Karpas-422 (cell line): ENCODE data around the gene GOLGA7B. TPM values are rescaled to one million over a fixed set of nuclear protein-coding genes. Genes with fewer than 3 reads are reported as not detected.

Experiments used
- DNase-seq: peaks from one replicate; pipeline ENCODE4 v3.0.0-alpha.2; 2015
- H2AFZ ChIP-seq: fragments of 200-600 bp; sonication (generic); 2 replicates; pipeline ENCODE4 v1.6.1; 2014; ENCODE audit warnings: antibody characterized with exemption, low read length, mixed read lengths
- H3K27ac ChIP-seq: fragments of 200-600 bp; sonication (generic); 2 replicates; pipeline ENCODE4 v1.5.1; 2014; ENCODE audit warnings: mild to moderate bottlenecking, low read length, moderate library complexity
- H3K27me3 ChIP-seq: fragments of 200-600 bp; sonication (generic); 2 replicates; pipeline ENCODE4 v1.6.1; 2014; ENCODE audit warnings: low read length, mixed read lengths
- H3K36me3 ChIP-seq: fragments of 200-600 bp; sonication (generic); 2 replicates; pipeline ENCODE4 v1.6.1; 2014; ENCODE audit warnings: low read length, mixed read lengths; ENCODE audit not compliant: insufficient read depth
- H3K4me1 ChIP-seq: fragments of 200-600 bp; sonication (generic); 2 replicates; pipeline ENCODE4 v1.6.1; 2014; ENCODE audit warnings: mild to moderate bottlenecking, low read length, mixed read lengths
- H3K4me2 ChIP-seq: fragments of 200-600 bp; sonication (generic); 2 replicates; pipeline ENCODE4 v1.6.1; 2014; ENCODE audit warnings: low read length, low read depth, mild to moderate bottlenecking; ENCODE audit not compliant: poor library complexity, severe bottlenecking
- H3K4me3 ChIP-seq: fragments of 200-600 bp; sonication (generic); 2 replicates; pipeline ENCODE4 v1.5.1; 2014; ENCODE audit warnings: mild to moderate bottlenecking, antibody characterized with exemption, low read length, mixed read lengths
- H3K79me2 ChIP-seq: fragments of 200-600 bp; sonication (generic); 2 replicates; pipeline ENCODE4 v1.6.1; 2014; ENCODE audit warnings: mild to moderate bottlenecking, low read length, mixed read lengths
- H3K9ac ChIP-seq: fragments of 200-600 bp; sonication (generic); 2 replicates; pipeline ENCODE4 v1.6.0; 2014; ENCODE audit warnings: low read length
- H3K9me2 ChIP-seq: fragments of 200-600 bp; sonication (generic), shearing (Covaris generic); replicated peaks from 2 replicates; pipeline ENCODE4 v1.6.0; 2014; ENCODE audit warnings: mild to moderate bottlenecking, low read length, moderate library complexity; ENCODE audit not compliant: insufficient read depth
- H3K9me3 ChIP-seq: fragments of 300-700, 200-600 bp; sonication (generic); 2 replicates; pipeline ENCODE4 v1.6.1; 2014; ENCODE audit warnings: low read length, mixed read lengths
- H4K20me1 ChIP-seq: fragments of 200-600 bp; sonication (generic); 2 replicates; pipeline ENCODE4 v1.6.1; 2014; ENCODE audit warnings: mild to moderate bottlenecking, antibody characterized with exemption, low read length, low read depth; ENCODE audit not compliant: insufficient read depth
- total RNA-seq: library from RNA; depleted of rRNA; stranded (reverse); fragments of >200 nt; shearing (Covaris generic); gene quantifications from 2 replicates; pipeline ENCODE4 v1.2.3, GENCODE V29; 2014; ENCODE audit warnings: low replicate concordance; rRNA removed

The GOLGA7B gene
- not detected in 2 replicates for total RNA-seq

- H3K27me3 ChIP-seq: no peaks in the 10 kb centered on the region
- DNase-seq: no peak
- H3K9me2 ChIP-seq: no peaks in the 10 kb centered on the region
- H3K4me1 ChIP-seq: peaks cover 10% of the 10 kb centered on the region
- no peaks in the 10 kb centered on the region for H4K20me1 ChIP-seq
- H3K9me3 ChIP-seq: no peaks in the 10 kb centered on the region
- H3K79me2 ChIP-seq: no peaks in the 10 kb centered on the region
- no peak within 1 kb of the TSS for H2AFZ ChIP-seq
- H3K9ac ChIP-seq: no peak within 1 kb of the TSS
- H3K4me2 ChIP-seq: peak within 1 kb of the TSS; percentile 19
- no peak within 1 kb of the TSS for H3K27ac ChIP-seq
- peak within 1 kb of the TSS; percentile 34; the same call in 1 of the 2 replicates for H3K4me3 ChIP-seq
- no peaks in the 10 kb centered on the region for H3K36me3 ChIP-seq
These were observed at the start of gene GOLGA7B for GRCh38 chr10:97849687-97850402. TSS of gene GOLGA7B (plus strand) at chr10:97849843. CDS start at chr10:97850304, 461 bp downstream.

DNA sequence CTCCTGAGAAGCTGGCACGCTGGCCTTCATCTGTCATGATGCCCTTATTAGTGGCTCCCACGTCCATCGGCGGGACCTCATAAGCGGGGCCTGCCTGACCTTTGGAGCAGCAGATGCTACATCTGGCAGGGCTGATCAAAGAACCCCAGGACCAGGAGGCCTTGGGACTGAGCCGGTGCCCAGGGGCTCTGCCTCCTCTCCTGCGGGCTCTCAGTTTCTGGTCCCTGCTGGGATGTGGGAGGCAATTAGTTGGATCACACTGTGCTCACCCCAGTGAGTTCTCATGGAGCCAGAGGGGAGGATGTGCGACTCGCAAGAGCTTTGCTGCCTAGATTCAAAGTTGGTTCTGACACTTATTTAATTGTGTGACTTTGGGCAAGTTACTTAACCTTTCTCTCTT lies 49.2 kb upstream of the GOLGA7B start:
- H3K27ac ChIP-seq: no peak overlapping the region
- H4K20me1 ChIP-seq: no peaks in the 10 kb centered on the region
- H3K9ac ChIP-seq: no peak overlapping the region
- H3K36me3 ChIP-seq: no peaks in the 10 kb centered on the region
- no peaks in the 10 kb centered on the region for H3K9me2 ChIP-seq
- no peaks in the 10 kb centered on the region for H3K79me2 ChIP-seq
- H3K4me1 ChIP-seq: no peaks in the 10 kb centered on the region
- DNase-seq: no peak
- H3K27me3 ChIP-seq: no peaks in the 10 kb centered on the region
- H3K9me3 ChIP-seq: no peaks in the 10 kb centered on the region
- no peak overlapping the region for H3K4me2 ChIP-seq
- no peak overlapping the region for H3K4me3 ChIP-seq
- no peak overlapping the region for H2AFZ ChIP-seq

DNA sequence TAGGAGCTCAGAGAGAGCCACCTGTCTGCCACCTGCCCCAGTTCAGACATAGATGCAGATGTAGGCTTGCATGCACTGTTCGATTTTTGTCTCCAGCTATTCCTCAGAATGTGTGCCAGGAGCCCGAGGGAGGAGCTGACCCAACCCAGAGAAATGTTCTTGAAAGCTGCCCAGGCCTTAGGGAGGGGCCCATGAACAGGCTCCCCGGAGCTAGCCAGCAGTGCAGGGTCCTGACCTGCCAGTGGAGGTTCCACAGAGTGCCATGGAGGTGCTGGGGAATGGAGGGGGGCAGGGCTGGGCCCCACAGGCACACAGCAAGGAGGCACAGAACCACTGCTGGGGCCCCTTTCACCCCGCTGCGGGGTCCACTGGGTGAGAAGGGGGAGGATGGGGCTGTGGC lies 48.2 kb upstream of the GOLGA7B start:
- Histone ChIP-seq H3K4me1 (no peaks in the 10 kb centered on the region), H4K20me1 (no peaks in the 10 kb centered on the region), H3K4me3 (no peak overlapping the region), H3K27me3 (no peaks in the 10 kb centered on the region), H3K9me3 (no peaks in the 10 kb centered on the region), H3K9me2 (no peaks in the 10 kb centered on the region), H3K79me2 (no peaks in the 10 kb centered on the region), H3K4me2 (no peak overlapping the region), H3K9ac (no peak overlapping the region), H2AFZ (no peak overlapping the region), H3K36me3 (no peaks in the 10 kb centered on the region), H3K27ac (no peak overlapping the region)
- no peak for DNase-seq

DNA sequence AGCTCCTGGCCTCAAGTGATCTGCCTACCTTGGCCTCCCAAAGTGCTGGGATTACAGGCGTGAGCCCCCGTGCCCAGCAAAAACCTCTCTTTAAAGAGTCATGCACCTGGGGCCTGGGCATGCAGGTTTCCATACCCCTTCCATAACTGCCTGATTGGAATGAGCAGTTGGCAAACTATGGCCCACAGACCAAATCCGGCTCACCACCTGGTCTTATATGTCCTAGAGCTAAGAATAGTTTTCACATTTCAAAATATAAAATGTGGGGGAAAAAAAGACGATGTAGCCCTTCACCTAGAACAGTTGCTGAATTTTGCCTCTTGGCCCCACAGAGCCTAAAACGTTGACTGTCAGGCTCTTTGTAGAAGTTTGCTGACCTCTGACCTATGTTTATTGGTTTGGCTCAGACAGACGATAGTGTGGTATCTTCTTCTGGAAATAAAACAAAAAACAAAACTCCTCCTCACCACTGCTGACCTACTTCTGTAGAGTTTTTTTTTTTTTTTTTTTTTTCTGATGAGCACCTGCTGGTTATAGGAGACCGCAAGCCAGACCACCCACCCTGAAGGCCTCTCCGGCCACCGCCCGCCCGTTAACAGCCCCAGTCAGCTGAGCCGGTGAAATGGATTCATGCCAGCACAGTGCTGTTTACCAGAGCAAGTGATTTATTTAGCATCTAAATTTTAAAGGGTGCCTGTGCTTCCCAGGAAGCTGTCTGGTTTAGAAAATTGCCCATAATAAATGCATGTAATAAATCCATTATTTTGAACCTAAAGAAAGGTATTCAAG lies 44.4 kb upstream of the GOLGA7B start:
- H3K27me3 ChIP-seq: no peaks in the 10 kb centered on the region
- no peak overlapping the region for H3K4me3 ChIP-seq
- H4K20me1 ChIP-seq: no peaks in the 10 kb centered on the region
- no peaks in the 10 kb centered on the region for H3K9me3 ChIP-seq
- DNase-seq: no peak
- no peak overlapping the region for H2AFZ ChIP-seq
- H3K4me1 ChIP-seq: no peaks in the 10 kb centered on the region
- H3K4me2 ChIP-seq: no peak overlapping the region
- no peaks in the 10 kb centered on the region for H3K9me2 ChIP-seq
- H3K27ac ChIP-seq: no peak overlapping the region
- no peaks in the 10 kb centered on the region for H3K79me2 ChIP-seq
- H3K36me3 ChIP-seq: no peaks in the 10 kb centered on the region
- no peak overlapping the region for H3K9ac ChIP-seq

- Histone ChIP-seq H2AFZ (no peak overlapping the region), H3K36me3 (no peaks in the 10 kb centered on the region), H3K79me2 (no peaks in the 10 kb centered on the region), H3K4me2 (no peak overlapping the region), H3K4me3 (no peak overlapping the region), H3K4me1 (no peaks in the 10 kb centered on the region), H3K9me2 (no peaks in the 10 kb centered on the region), H3K27me3 (no peaks in the 10 kb centered on the region), H3K9ac (no peak overlapping the region), H3K27ac (no peak overlapping the region), H4K20me1 (no peaks in the 10 kb centered on the region), H3K9me3 (no peaks in the 10 kb centered on the region)
- DNase-seq: no peak
These were observed 43.7 kb upstream of the GOLGA7B start for GRCh38 chr10:97805949-97806348.

DNA sequence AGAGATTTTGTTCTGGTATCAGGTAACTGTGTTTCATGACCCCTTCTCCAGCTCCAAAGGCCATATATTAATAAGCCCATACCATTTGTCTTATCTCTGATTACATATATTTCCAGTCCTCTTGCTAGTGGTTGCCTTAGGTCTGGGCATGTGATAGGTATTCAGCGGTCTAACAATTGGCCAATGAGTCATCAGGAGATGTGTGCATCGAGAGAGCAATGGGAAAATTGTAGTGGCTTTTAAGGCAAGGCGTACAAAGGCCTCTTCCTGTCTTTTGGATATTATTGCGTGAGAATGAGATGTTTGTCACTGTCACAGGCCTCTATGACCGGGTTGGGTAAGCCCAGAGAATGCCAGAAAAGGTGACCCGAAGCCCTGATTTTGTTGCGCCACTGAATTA lies 39.2 kb upstream of the GOLGA7B start:
- no peak for DNase-seq
- no peaks in the 10 kb centered on the region for H4K20me1 ChIP-seq
- no peak overlapping the region for H3K4me3 ChIP-seq
- H3K27ac ChIP-seq: no peak overlapping the region
- no peak overlapping the region for H2AFZ ChIP-seq
- H3K9me3 ChIP-seq: no peaks in the 10 kb centered on the region
- H3K4me1 ChIP-seq: no peaks in the 10 kb centered on the region
- no peaks in the 10 kb centered on the region for H3K9me2 ChIP-seq
- H3K27me3 ChIP-seq: no peaks in the 10 kb centered on the region
- no peaks in the 10 kb centered on the region for H3K36me3 ChIP-seq
- H3K79me2 ChIP-seq: no peaks in the 10 kb centered on the region
- H3K4me2 ChIP-seq: no peak overlapping the region
- no peak overlapping the region for H3K9ac ChIP-seq

- no peak for DNase-seq
- Histone ChIP-seq H3K79me2 (no peaks in the 10 kb centered on the region), H3K4me2 (no peak overlapping the region), H3K36me3 (no peaks in the 10 kb centered on the region), H3K9ac (no peak overlapping the region), H3K27me3 (no peaks in the 10 kb centered on the region), H2AFZ (no peak overlapping the region), H4K20me1 (no peaks in the 10 kb centered on the region), H3K4me3 (no peak overlapping the region), H3K4me1 (no peaks in the 10 kb centered on the region), H3K9me3 (no peaks in the 10 kb centered on the region), H3K9me2 (no peaks in the 10 kb centered on the region), H3K27ac (no peak overlapping the region)
These were observed 37.7 kb upstream of the GOLGA7B start for GRCh38 chr10:97811958-97812357.

- no peak overlapping the region for H2AFZ ChIP-seq
- no peaks in the 10 kb centered on the region for H3K79me2 ChIP-seq
- no peak overlapping the region for H3K9ac ChIP-seq
- H3K9me3 ChIP-seq: no peaks in the 10 kb centered on the region
- H3K27me3 ChIP-seq: no peaks in the 10 kb centered on the region
- no peak overlapping the region for H3K27ac ChIP-seq
- no peak for DNase-seq
- no peak overlapping the region for H3K4me2 ChIP-seq
- H3K9me2 ChIP-seq: no peaks in the 10 kb centered on the region
- H4K20me1 ChIP-seq: no peaks in the 10 kb centered on the region
- no peaks in the 10 kb centered on the region for H3K36me3 ChIP-seq
- H3K4me3 ChIP-seq: no peak overlapping the region
- H3K4me1 ChIP-seq: no peaks in the 10 kb centered on the region
These were observed 36.9 kb upstream of the GOLGA7B start for GRCh38 chr10:97812696-97813095.
